ENCODE measurements around the gene GNRH2. TPM values are rescaled to one million over a fixed set of nuclear protein-coding genes. Genes with fewer than 3 reads are reported as not detected.
"Not testable (repeated sequence)": the region's sequence is repeated elsewhere in the genome, so short reads cannot be mapped to it uniquely, and the experiment has no call there.

GNRH2 gene
- total RNA-seq, 1 donor from 2014 or later: 1.6 TPM

DNA sequence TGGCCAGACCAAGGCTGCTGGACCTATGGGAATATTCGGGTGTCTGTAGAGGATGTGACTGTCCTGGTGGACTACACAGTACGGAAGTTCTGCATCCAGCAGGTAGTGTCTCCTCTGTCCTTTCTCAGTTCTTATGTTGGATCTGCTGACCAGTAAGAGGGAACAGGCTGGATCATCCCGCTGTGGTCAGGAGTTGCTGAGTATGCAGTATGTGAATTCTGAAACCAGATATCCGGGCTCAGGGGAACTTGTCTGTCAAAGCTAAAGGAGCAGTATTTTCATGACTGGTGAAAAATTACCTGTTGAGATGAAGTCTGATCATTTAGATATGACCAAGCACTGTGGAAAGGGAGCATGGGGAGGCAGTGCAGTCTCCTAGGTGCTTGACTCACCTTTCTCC is 22.1 kb upstream of the GNRH2 start:
- H3K4me3 Mint-ChIP-seq: no peak overlapping the region
- H3K9me3 Mint-ChIP-seq: peaks cover 6% of the 10 kb centered on the region
- no peak overlapping the region for H3K27ac Mint-ChIP-seq
- peaks cover 13% of the 10 kb centered on the region for H3K4me1 Mint-ChIP-seq
- no peak for DNase-seq (ENCODE audit: low spot score in 2 of 2, unreplicated experiment in 2 of 2)
- no peak for TF ChIP-seq CTCF (IDR thresholded peaks at IDR 0.05; ENCODE audit: unreplicated experiment)
- H3K36me3 Mint-ChIP-seq: peaks cover 47% of the 10 kb centered on the region
- no peaks in the 10 kb centered on the region for H3K27me3 Mint-ChIP-seq (ENCODE audit: low read depth)

- no peak overlapping the region for H3K27ac Mint-ChIP-seq
Observed at GRCh38 chr20:3021777-3022176, 21.6 kb upstream of the GNRH2 start.

GRCh38 chr20:3022559-3023490 is 20.6 kb upstream of the GNRH2 start:
- DNase-seq (ENCODE audit: low spot score in 2 of 2, unreplicated experiment in 2 of 2); H3K4me3 Mint-ChIP-seq; H3K27me3 Mint-ChIP-seq (ENCODE audit: low read depth); H3K9me3 Mint-ChIP-seq: not testable (repeated sequence)
- H3K27ac Mint-ChIP-seq: peak overlapping the region; percentile 82
- peaks cover 41% of the 10 kb centered on the region for H3K36me3 Mint-ChIP-seq
- H3K4me1 Mint-ChIP-seq: peaks cover 13% of the 10 kb centered on the region

More at GRCh38 chr20:3021777-3022176, 21.6 kb upstream of the GNRH2 start:
- no peak for DNase-seq (ENCODE audit: low spot score in 2 of 2, unreplicated experiment in 2 of 2)
- TF ChIP-seq CTCF (IDR thresholded peaks at IDR 0.05; ENCODE audit: unreplicated experiment): no peak
- H3K9me3 Mint-ChIP-seq: peaks cover 6% of the 10 kb centered on the region
- no peak overlapping the region for H3K4me3 Mint-ChIP-seq
- no peaks in the 10 kb centered on the region for H3K27me3 Mint-ChIP-seq (ENCODE audit: low read depth)
- H3K36me3 Mint-ChIP-seq: peaks cover 49% of the 10 kb centered on the region
- peaks cover 13% of the 10 kb centered on the region for H3K4me1 Mint-ChIP-seq

- peaks cover 8% of the 10 kb centered on the region for H3K4me1 Mint-ChIP-seq
- peaks cover 26% of the 10 kb centered on the region for H3K36me3 Mint-ChIP-seq
Observed at GRCh38 chr20:3027987-3028386, 15.4 kb upstream of the GNRH2 start.

DNA sequence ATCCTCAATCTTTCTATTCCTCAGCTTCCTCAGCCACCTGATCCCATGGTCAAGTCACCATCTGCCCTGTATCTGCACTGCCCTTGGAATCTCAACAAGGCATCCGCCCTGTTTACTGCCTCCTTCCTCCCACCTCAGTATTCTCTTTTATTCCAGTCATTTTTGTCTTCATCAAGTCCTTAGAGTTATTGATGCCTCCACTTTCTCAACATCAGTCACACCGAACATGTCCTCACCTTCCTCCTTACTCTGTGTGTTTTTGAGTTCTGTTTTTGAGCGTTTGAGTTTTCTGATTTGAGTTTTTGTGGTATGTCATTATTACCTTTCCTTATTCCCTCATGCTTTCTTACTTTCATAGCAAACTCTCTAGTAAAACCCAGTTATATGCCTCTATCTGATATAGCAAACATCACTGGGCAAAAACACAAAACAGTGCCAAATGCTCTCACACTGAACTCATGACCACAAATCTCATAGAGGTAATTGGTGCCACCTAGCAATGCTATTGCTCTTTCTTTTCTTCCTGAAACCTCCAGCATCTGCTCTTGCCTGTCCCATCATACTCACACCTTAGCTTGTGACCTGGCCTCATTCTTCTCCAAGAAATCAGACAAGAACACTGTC is 11.8 kb upstream of the GNRH2 start:
- Mint-ChIP-seq H3K4me1 (no peaks in the 10 kb centered on the region), H3K36me3 (peaks cover 33% of the 10 kb centered on the region), H3K27me3 (ENCODE audit: low read depth) (no peaks in the 10 kb centered on the region), H3K4me3 (no peak overlapping the region), H3K9me3 (no peaks in the 10 kb centered on the region), H3K27ac (no peak overlapping the region)
- no peak for TF ChIP-seq CTCF (IDR thresholded peaks at IDR 0.05; ENCODE audit: unreplicated experiment)
- no peak for DNase-seq (ENCODE audit: low spot score in 2 of 2, unreplicated experiment in 2 of 2)

More at GRCh38 chr20:3027987-3028386, 15.4 kb upstream of the GNRH2 start:
- no peak overlapping the region for H3K27ac Mint-ChIP-seq
- DNase-seq (ENCODE audit: low spot score in 2 of 2, unreplicated experiment in 2 of 2): no peak
- H3K27me3 Mint-ChIP-seq (ENCODE audit: low read depth): no peaks in the 10 kb centered on the region
- H3K4me3 Mint-ChIP-seq: no peak overlapping the region
- no peaks in the 10 kb centered on the region for H3K9me3 Mint-ChIP-seq
- TF ChIP-seq CTCF (IDR thresholded peaks at IDR 0.05; ENCODE audit: unreplicated experiment): no peak

DNA sequence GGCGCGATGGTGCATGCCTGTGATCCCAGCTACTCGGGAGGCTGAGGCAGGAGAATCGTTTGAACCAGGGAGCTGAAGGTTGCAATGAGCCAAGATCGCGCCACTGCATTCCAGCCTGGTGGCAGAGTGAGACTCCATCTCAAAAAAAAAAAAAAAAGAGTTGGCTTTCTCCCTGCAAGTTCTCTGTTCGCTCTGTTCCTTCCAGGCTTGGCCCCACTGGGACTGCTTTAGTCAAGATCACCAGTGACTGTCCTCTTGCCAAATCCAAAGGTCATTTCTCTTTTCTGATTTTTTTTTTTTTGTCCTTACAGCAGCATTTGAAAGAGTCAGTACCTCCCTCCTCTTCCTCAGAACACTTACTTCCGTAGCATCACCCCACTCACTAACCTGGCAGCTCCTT is 10.8 kb upstream of the GNRH2 start:
- Mint-ChIP-seq H3K9me3 (no peaks in the 10 kb centered on the region), H3K36me3 (peaks cover 29% of the 10 kb centered on the region), H3K27me3 (ENCODE audit: low read depth) (no peaks in the 10 kb centered on the region), H3K27ac (no peak overlapping the region), H3K4me1 (no peaks in the 10 kb centered on the region), H3K4me3 (no peak overlapping the region)
- DNase-seq (ENCODE audit: low spot score in 2 of 2, unreplicated experiment in 2 of 2): no peak
- TF ChIP-seq CTCF (IDR thresholded peaks at IDR 0.05; ENCODE audit: unreplicated experiment): no peak
